HL-60/S4 (cell line): ENCODE results near the gene DCC.

Experiments
- in situ Hi-C: fragments of 300-500 bp; cut with MboI; formaldehyde crosslinking; loops from 2 replicates; pipeline ENCODE4 v1.14.3; 2022; ENCODE audit warnings: low sequenced_read_pairs

Gene DCC

GRCh38 chr18:53139746-53140500 is 799.9 kb downstream of the DCC start:
- in situ Hi-C loops: no loop called here

- in situ Hi-C loops: no loop called here
These were observed 802.0 kb downstream of the DCC start for GRCh38 chr18:53142005-53142404.

GRCh38 chr18:53147472-53147871 is 807.5 kb downstream of the DCC start:
- in situ Hi-C loops: no loop called here

- in situ Hi-C loops: no loop called here
These were observed 808.1 kb downstream of the DCC start for GRCh38 chr18:53148123-53148522.

- in situ Hi-C loops: no loop called here
These were observed 812.5 kb downstream of the DCC start for GRCh38 chr18:53152476-53152875.

- in situ Hi-C loops: no loop called here
These were observed 813.3 kb downstream of the DCC start for GRCh38 chr18:53153281-53153680.

- in situ Hi-C loops: no loop called here
These were observed 813.8 kb downstream of the DCC start for GRCh38 chr18:53153800-53154199.

GRCh38 chr18:53165770-53166169 is 825.8 kb downstream of the DCC start:
- in situ Hi-C loops: no loop called here

DNA sequence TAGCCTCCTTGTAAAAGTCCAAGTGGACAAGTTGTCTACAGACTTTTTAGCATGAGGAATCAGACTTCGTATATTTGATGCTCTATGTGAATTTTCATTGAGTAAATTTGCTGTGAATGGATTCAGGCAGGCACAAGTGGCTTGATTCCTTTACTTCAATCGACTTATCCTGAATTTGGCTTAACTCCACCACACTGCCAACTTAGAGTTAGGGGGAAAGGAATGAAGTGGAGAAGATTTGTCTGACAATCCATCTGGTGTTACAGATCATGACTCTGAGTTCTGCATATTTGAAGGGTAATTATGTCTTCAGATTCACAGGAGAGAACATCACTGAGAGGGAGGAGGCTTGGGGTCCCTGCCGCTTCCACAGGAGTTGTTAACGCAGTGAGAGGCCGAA is 829.3 kb downstream of the DCC start:
- in situ Hi-C loops: no loop called here

GRCh38 chr18:53191634-53192033 is 851.6 kb downstream of the DCC start:
- in situ Hi-C loops: no loop called here

DNA sequence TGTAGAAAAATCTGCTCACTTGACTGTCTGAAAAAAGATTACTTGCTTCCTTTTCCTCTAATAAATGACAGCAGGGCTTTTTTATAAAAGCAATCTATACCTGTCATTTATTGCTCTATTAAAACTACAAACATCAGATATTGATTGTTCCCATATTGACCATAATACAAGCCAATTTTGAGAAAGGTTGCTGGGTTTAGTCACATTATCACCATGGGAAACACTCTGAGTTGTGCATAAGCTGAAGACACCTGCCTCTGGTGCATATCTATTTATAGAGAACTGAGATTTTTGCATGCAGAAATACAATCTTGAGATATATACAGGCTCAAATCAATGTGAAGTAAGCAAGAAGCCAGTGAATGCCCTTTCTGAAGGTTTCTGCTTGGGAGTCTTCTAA is 853.9 kb downstream of the DCC start:
- in situ Hi-C loops: no loop called here

DNA sequence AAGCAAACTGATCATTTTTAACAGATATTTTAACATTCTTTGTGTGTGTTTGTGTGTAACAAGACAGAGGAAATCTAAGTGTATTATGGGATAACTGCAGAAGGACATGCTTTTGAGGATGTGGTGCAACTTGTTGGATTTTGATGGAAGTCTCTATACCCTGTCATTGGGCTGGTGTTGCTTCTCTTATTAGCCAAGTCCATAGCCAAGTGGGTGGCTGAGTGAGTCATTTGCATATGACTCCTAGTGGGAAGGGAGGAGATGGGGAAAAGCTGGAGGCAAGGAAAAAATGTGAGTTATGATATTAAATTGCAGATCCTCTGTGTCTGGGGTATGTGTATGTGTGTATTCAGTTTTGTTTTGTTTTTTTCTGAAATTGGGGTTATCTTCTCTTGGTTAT is 879.9 kb downstream of the DCC start:
- in situ Hi-C loops: no loop called here

DNA sequence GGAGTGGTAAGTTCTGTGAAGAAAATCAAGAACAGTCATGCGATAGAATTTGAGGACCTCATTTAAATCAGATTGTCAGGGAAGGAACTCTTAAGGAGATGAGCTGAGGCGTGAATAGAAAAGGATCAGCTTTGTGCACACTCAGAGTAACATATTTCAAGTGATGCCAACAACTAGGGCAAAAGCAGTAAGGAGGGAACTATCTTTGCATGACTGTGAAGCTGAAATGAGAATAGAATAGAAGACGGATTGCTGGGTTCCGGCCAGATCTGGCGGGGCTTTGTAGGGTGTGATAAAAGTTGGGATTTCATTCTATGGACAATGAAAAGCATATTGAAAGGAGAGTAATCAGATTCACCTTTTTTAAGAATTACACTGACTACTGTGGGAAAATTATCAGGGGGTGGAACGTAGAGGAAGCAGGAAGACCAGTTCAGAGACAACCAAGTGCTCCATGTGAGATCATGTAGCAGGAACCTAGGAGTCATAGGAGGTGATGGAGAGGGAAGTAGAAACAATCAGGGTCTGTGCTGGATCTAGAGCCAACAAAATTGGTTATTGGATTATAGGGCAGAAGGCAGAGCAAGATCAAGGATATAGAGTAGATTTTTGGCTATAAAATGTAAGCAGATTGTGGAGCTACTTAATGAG is 884.3 kb downstream of the DCC start:
- in situ Hi-C loops: no loop called here

DNA sequence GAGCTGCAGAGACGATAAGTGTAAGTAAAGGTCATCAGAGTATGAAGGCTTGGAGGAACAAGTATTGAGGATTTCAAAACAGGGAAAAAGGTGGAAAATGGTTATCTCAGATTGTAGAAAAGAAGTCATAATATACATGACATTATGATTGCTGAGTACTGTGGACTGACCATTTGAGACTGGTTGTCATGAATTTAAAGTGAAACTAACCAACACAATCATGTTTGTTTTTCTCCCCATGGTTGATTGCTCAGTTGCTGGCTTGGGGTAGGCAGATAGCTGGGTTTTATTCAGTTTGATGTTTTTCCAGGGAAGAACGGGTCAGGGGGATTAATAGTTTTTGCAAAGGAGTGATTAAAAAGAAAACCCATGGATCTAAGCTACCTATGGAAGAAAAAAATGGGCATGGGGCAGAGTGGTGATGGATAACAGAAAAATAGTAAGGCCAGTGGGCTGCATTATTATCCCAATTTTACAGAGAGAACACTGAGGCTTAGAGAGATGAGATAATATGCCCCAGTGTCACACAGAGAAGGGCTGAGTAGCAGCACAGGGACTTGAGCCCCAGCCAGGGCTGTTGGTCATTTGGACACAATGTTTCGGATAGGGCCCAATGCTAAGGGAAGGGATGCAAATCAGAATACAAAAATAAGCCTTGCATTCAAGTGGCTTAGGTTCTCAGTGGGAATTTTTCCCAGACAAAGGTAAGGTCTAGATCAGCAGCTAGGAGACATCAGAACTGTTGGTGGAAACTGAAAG is 885.7 kb downstream of the DCC start:
- in situ Hi-C loops: no loop called here

DNA sequence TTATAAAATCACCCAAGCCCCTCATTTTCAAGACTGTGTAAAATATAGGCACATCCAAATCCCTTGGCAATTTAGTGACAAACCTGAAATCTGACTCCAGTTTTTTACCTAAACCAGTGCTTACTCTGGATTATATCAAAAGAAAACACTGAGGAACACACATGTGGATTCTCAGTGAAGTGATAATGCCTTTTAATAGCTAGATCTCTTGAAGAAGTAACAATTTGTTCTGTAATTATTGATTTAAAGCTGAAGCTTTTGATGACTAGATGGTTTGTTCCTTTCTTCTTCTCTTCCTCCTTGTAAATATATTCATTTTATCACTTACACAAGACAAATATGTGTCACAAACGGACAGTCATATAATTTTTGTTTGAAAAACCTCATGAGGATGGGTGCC is 894.6 kb downstream of the DCC start:
- in situ Hi-C loops: no loop called here

GRCh38 chr18:53241161-53241560 is 901.2 kb downstream of the DCC start:
- in situ Hi-C loops: no loop called here

GRCh38 chr18:53253789-53254188 is 913.8 kb downstream of the DCC start:
- in situ Hi-C loops: no loop called here

DNA sequence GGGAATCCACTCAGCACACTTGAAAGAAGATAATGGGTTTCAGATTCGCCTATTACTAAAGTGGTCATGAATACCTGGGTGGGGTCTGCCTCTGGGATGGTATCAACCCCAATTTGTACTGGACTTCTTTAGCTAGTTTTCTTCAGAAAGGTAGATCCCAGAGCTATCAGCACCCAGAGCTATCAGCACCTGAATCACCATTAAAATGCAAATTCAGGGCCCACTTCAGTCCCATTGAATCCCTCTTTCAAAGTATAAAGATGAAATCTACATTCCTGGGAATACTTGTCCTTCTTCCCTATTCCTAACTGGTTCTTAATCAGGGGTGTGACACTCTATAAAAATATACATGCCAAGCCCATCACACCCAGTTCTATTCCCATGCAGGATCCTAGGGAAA is 914.3 kb downstream of the DCC start:
- in situ Hi-C loops: no loop called here

- in situ Hi-C loops: no loop called here
These were observed 921.2 kb downstream of the DCC start for GRCh38 chr18:53261241-53261640.

DNA sequence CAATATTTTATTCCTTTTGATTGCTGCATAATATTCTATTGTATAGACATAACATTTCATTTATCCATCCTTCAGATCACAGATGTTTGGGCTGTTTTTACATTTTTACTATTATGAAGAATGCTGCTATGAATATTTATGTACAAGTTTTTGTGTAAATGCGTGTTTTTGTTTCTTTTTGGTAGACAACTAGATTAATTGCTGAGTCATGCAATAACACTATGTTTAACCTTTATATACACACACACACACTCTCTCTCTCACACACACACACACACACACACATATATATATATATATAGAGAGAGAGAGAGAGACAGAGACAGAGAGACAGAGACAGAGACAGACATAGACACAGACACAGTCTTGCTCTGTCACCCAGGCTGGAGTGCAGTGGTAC is 926.9 kb downstream of the DCC start:
- in situ Hi-C loops: no loop called here

DNA sequence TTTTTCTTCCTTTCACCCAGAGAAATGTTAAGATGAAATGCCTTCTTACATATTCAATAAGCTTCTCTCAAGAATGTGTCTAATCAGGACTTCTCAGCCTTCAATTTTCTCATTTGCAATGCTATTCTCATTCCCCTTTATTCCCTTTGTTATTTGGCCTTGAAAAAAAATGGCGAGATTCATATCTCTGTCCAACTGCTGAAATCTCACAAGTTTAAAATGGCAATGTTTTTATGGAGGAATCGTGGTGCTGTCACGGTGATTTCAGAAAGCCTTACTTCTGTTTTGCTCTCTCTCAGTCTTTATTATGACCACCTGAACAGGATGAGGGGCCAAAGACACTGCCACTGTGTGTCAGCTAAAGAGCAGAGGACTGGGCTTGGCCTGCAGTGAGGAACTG is 928.5 kb downstream of the DCC start:
- in situ Hi-C loops: no loop called here

DNA sequence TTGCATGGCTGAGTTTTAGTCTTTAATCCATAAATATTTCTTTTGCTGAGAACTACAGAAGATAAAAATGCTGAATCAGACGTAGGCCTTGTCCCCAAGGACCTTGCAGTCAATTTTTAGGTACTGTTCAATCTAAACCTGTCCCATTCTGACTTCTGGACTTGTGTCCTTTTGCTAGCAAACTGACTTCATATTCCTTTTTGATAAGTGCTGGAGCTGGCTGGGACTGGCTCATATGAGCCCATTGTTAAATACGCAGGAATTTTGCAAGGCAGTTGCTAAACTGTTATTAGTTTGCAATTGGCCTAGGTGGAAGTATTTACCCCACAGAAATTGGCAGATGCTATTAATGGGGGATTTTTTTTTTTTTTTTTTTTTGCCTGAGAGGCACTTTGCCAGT is 941.4 kb downstream of the DCC start:
- in situ Hi-C loops: no loop called here
